ENCODE data around the gene TWSG1.
"Not testable (repeated sequence)": the region's sequence is repeated elsewhere in the genome, so short reads cannot be mapped to it uniquely, and the experiment has no call there.

The TWSG1 gene

GRCh38 chr18:9336827-9337226, 2.3 kb downstream of the TWSG1 start:
- no peak for DNase-seq

GRCh38 chr18:9337873-9338272, 3.3 kb downstream of the TWSG1 start:
- no peak for DNase-seq

- DNase-seq, result no peak
These were observed 5.9 kb downstream of the TWSG1 start for GRCh38 chr18:9340472-9340871.

- no peak for DNase-seq
These were observed 9.0 kb downstream of the TWSG1 start for GRCh38 chr18:9343577-9343976.

- no peak for DNase-seq
These were observed 12.2 kb downstream of the TWSG1 start for GRCh38 chr18:9346775-9347174.

GRCh38 chr18:9348079-9348671, 13.6 kb downstream of the TWSG1 start:
- no peak for DNase-seq

- no peak for DNase-seq
These were observed 14.2 kb downstream of the TWSG1 start for GRCh38 chr18:9348766-9349165.

GRCh38 chr18:9353596-9353995, 19.0 kb downstream of the TWSG1 start:
- no peak for DNase-seq

- no peak for DNase-seq
These were observed 19.7 kb downstream of the TWSG1 start for GRCh38 chr18:9354256-9354655.

- no peak for DNase-seq
These were observed 22.4 kb downstream of the TWSG1 start for GRCh38 chr18:9356976-9357375.

- no peak for DNase-seq
These were observed 25.2 kb downstream of the TWSG1 start for GRCh38 chr18:9359796-9360195.

GRCh38 chr18:9361191-9361590, 26.6 kb downstream of the TWSG1 start:
- DNase-seq, result no peak

- no peak for DNase-seq
These were observed 28.3 kb downstream of the TWSG1 start for GRCh38 chr18:9362869-9363268.

- no peak for DNase-seq
These were observed 29.7 kb downstream of the TWSG1 start for GRCh38 chr18:9364242-9364641.

GRCh38 chr18:9365406-9365805, 30.8 kb downstream of the TWSG1 start:
- DNase-seq, result no peak

GRCh38 chr18:9366126-9366714, 31.6 kb downstream of the TWSG1 start:
- DNase-seq, result no peak

- not testable (repeated sequence) for DNase-seq
These were observed 38.7 kb downstream of the TWSG1 start for GRCh38 chr18:9373254-9373653.

- DNase-seq, result no peak
These were observed 44.5 kb downstream of the TWSG1 start for GRCh38 chr18:9379118-9379517.

- no peak for DNase-seq
These were observed 45.5 kb downstream of the TWSG1 start for GRCh38 chr18:9380101-9380500.

- no peak for DNase-seq
These were observed 46.2 kb downstream of the TWSG1 start for GRCh38 chr18:9380621-9381395.

- DNase-seq, result no peak
These were observed 52.3 kb downstream of the TWSG1 start for GRCh38 chr18:9386879-9387278.

GRCh38 chr18:9387891-9388290, 53.3 kb downstream of the TWSG1 start:
- DNase-seq, result no peak

GRCh38 chr18:9389706-9390105, 55.1 kb downstream of the TWSG1 start:
- DNase-seq, result no peak

GRCh38 chr18:9392726-9393125, 58.2 kb downstream of the TWSG1 start:
- no peak for DNase-seq
